ENCODE data around the gene ZBTB43. TPM values are rescaled to one million over a fixed set of nuclear protein-coding genes. Genes with fewer than 3 reads are reported as not detected.
"Not testable (repeated sequence)": the region's sequence is repeated elsewhere in the genome, so short reads cannot be mapped to it uniquely, and the experiment has no call there.

Gene ZBTB43
- polyA plus RNA-seq, 3 donors, result 10.5 to 18.8 (median 14.3) TPM

- no peak for DNase-seq
Measured at GRCh38 chr9:126784401-126784800, 20.4 kb upstream of the ZBTB43 start.

- not testable (repeated sequence) for DNase-seq
Measured at GRCh38 chr9:126784841-126785240, 20.0 kb upstream of the ZBTB43 start.

DNA sequence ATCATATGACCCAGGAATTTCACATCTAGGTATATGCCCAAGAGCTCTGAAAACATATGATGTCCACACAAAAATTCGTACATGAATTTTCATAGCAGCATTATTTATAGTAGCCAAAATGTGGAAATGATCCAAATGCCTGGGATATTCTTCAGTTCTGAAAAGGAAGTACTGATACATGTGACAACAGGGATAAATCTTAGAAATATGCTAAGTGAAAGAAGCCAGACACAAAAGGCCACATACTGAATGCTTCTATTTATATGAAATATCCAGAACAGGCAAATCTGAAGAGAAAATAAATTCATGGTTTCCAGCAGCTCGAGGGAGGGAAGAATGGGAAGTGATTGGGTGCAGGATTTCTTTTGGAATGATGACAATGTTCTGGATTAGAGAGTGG is 16.8 kb upstream of the ZBTB43 start:
- DNase-seq, result no peak

GRCh38 chr9:126788634-126789349 is 16.0 kb upstream of the ZBTB43 start:
- no peak for DNase-seq

DNA sequence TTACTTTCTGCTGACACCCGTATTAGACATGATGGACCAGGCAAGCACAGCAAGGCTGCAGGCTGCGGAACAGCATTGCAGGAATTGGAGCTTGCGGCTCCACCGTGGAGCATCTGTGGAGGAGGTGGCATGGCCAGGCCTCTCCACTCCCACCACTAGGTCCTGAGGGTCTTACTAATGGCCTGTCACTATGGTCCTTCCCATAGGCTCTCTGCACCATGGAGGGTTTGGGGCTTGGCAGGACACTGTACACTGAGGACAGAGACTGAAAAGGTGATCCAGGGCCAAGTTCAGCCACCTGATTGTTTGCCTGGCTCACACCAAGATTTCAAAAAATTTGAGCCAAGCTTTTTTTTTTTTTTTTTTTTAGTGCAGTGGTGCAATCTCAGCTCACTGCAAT is 14.3 kb upstream of the ZBTB43 start:
- DNase-seq, result no peak

DNA sequence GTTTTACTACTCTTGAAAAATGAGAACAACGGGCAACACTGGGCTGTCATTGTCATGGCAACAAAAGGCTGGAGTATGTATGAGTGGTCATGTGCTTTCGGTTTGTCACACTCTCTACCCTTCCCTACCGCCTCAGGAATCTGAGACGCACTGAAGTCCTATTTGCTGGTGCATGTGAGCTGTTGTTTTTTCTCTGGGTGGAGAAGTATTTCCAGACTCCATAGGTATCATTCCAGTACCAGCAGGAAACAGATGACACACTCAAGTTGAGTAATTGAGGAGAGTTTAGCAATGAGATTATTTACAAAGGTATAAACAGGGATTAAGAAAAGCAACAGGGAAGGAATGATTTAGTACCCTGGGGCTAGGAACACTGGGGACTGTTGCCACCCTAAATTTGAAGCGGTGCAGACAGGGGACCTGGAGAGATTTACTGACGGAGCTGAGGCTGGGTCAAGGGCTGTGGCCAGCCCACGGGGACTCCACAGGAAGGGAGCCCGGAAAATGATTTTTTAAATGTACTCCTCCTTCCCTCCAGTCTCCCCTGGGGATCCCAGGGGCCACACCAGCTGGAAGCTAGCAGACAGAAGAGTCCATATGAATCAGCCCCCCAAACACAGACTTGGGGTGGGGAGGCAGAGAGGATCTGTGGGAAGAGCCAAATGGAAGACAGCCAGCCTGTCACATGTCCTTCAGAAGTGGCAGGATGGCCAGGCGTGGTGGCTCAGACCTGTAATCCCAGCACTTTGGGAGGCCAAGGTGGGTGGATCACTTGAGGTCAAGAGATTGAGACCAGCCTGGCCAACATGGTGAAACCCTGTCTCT is 13.2 kb upstream of the ZBTB43 start:
- no peak for DNase-seq

DNA sequence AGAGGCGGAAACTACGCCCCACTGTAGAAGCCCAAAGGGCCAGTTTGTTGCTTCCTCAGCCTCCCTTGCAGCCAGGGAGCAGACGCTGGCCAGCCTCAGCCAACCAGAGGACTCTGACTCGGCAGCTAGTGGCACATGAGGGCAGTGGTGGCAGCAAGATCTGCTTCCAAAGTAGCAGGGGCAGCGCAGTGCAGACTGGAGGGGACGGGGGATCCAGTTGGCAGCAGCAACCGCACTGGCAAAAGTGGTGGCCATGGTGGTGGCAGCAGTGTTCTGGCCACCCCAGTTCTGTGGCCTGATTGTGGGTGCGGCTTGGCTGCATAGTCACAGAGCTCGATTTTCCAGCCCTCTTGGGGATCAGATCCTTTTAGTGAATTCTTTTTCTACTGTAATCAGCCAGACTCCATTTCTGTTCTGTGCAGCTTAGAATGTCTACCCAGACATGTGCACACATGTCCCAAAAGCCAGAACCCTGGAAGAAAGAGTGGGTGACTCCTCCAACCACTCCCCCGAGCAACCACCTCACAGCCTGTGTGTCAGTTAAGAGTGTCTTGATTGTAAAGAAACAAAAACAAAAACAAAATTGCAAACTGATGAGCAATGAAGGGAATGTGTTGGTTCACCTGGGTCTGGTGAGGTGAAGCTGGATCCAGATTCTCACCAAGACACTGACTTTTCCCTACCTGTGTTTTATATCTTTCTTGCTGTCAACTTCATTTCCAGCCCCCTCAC is 11.0 kb upstream of the ZBTB43 start:
- no peak for DNase-seq

- DNase-seq, result no peak
Measured at GRCh38 chr9:126794441-126794840, 10.4 kb upstream of the ZBTB43 start.

GRCh38 chr9:126796758-126797157 is 8.1 kb upstream of the ZBTB43 start:
- DNase-seq, result no peak

GRCh38 chr9:126797903-126798302 is 6.9 kb upstream of the ZBTB43 start:
- DNase-seq, result no peak

- DNase-seq, result no peak
Measured at GRCh38 chr9:126799034-126799433, 5.8 kb upstream of the ZBTB43 start.

GRCh38 chr9:126802318-126803059 is 2.4 kb upstream of the ZBTB43 start:
- DNase-seq, result no peak

GRCh38 chr9:126804198-126804695 is 593 bp upstream of the ZBTB43 start:
- DNase-seq, result no peak

- no peak for DNase-seq
Measured at GRCh38 chr9:126805554-126806262, 868 bp downstream of the ZBTB43 start.

GRCh38 chr9:126806336-126806735 is 1.5 kb downstream of the ZBTB43 start:
- DNase-seq, result no peak

- no peak for DNase-seq
Measured at GRCh38 chr9:126809068-126809467, 4.2 kb downstream of the ZBTB43 start.

DNA sequence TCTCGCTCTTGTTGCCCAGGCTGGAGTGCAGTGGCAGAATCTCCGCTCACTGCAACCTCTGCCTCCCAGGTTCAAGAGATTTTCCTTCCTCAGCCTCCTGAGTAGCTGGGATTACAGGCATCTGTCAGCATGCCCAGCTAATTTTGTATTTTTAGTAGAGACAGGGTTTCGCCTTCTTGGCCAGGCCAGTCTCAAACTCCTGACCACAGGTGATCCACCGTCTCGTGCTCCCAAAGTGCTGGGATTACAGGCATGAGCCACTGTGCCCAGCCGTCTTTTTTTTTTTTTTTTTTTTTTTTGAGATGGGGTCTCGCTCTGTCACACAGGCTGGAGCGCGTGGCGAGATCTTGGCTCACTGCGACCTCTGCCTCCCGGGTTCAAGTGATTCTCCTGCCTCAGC is 5.4 kb downstream of the ZBTB43 start:
- not testable (repeated sequence) for DNase-seq

GRCh38 chr9:126813072-126813471 is 8.2 kb downstream of the ZBTB43 start:
- no peak for DNase-seq

DNA sequence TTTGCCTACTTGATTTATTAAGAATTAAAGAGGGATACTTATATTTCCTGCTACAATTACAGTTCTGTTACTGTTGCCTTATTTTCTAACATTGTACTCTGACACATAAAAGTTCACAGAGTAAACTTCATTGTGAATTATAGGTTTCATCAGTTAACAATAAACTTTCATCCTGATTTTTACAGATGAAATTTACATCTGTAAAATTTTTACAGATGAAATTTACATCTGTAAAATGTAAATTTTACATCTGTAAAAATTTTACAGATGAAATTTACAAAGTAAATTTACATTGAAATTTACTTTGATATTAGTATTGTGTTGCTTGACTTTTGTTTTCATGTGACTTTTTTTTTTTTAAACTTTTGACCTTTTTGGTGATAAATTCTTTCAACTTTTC is 9.3 kb downstream of the ZBTB43 start:
- no peak for DNase-seq

DNA sequence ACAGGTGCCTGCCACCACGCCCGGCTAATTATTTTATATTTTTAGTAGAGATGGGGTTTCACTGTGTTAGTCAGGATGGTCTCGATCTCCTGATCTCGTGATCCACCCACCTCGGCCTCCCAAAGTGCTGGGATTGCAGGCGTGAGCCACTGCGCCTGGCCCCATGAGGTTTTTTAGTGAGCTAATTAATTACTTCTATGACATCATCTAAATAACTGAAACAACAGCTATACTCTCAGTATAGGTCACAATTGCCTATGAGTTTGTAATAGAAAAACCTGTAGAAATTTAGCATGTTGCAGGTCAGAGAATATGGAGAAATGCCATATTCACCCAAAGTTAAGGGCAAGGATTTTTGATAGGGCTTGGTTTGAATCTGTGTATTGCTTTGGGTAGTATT is 12.8 kb downstream of the ZBTB43 start:
- DNase-seq, result not testable (repeated sequence)

DNA sequence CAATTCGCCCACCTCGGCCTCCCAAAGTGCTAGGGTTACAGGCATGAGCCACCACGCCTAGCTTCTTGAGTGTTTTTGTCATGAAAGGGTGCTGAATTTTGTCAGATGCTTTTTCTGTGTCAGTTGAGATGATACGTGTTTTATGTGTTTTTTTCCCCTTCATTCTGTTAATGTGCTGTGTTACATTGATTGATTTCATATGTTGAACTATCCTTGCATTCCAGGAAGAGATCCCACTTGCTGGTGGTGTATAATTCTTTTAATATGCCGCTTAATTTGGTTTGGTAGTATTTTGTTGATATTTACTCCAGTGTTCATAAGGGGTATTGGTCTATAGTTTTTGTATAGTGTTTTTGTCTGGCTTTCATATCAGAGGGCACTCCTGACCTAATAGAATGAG is 13.6 kb downstream of the ZBTB43 start:
- DNase-seq, result no peak

All from renal pelvis (tissue), 4 donors.